ENCODE results near the gene EXOC2. TPM values are rescaled to one million over a fixed set of nuclear protein-coding genes. Genes with fewer than 3 reads are reported as not detected.

The EXOC2 gene
- total and polyA plus RNA-seq, 12 donors, result 4.9 to 23.7 (median 17.1) TPM

DNA sequence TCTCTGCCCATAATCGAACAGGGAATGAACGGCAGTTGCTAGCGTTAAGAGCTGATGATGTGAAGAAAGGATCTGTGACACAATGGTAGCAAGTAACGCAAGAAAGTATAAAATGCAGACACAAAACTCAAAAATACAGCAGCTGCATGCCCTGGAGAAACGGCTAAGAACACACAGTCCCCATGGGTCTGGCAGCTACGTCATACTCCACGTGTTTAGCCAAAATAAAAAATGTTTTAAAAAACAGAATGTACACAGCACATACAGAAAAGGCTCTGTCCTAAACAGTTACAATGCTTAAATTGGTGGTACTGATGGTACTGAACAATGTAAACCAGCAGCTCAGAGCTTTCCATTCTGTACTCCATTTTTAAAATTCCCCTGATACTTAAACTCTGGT lies 70.5 kb downstream of the EXOC2 start:
- no peak overlapping the region for H3K27ac ChIP-seq

GRCh38 chr6:621931-622330 lies 71.0 kb downstream of the EXOC2 start:
- intact Hi-C loops (cut with DNase I), result no loop called here
- Histone ChIP-seq H3K27ac (no peak overlapping the region), H3K27me3 (no peaks in the 10 kb centered on the region), H3K36me3 (replicated peaks in 1 of 2) (no peaks in the 10 kb centered on the region), H3K4me3 (no peak overlapping the region), H3K4me1 (replicated peaks in 1 of 2) (no peaks in the 10 kb centered on the region), H3K9me3 (replicated peaks in 1 of 3) (no peaks in the 10 kb centered on the region)
- TF ChIP-seq POLR2A (IDR thresholded peaks at IDR 0.05) (no peak), CTCF (IDR thresholded peaks at IDR 0.05) (no peak)
- no peak for DNase-seq
- 92 to 97% (median 94%) methylated on average over 9 of the region's 9 CpGs for WGBS, 4 donors

More for the DNA sequence above, 70.5 kb downstream of the EXOC2 start:
- Histone ChIP-seq H3K4me3 (no peak overlapping the region), H3K4me1 (replicated peaks in 1 of 2) (no peaks in the 10 kb centered on the region), H3K36me3 (replicated peaks in 1 of 2) (no peaks in the 10 kb centered on the region), H3K27me3 (no peaks in the 10 kb centered on the region), H3K9me3 (replicated peaks in 1 of 3) (no peaks in the 10 kb centered on the region)
- no peak for DNase-seq
- TF ChIP-seq POLR2A (IDR thresholded peaks at IDR 0.05) (no peak), CTCF (IDR thresholded peaks at IDR 0.05) (no peak)
- WGBS, 4 donors, result 91 to 95% (median 93%) methylated on average over 7 of the region's 7 CpGs
- intact Hi-C loops (cut with DNase I), result no loop called here

- DNase-seq, result no peak
- no peak overlapping the region for H3K4me3 ChIP-seq
- H3K4me1 ChIP-seq (replicated peaks in 1 of 2), result no peaks in the 10 kb centered on the region
- no peak overlapping the region for H3K27ac ChIP-seq
- WGBS, 4 donors, result 91 to 100% (median 99%) methylated on average over 4 of the region's 4 CpGs
- no peaks in the 10 kb centered on the region for H3K27me3 ChIP-seq
- intact Hi-C loops (cut with DNase I), result no loop called here
- no peaks in the 10 kb centered on the region for H3K9me3 ChIP-seq (replicated peaks in 1 of 3)
- no peak for TF ChIP-seq POLR2A (IDR thresholded peaks at IDR 0.05)
- no peak for TF ChIP-seq CTCF (IDR thresholded peaks at IDR 0.05)
- no peaks in the 10 kb centered on the region for H3K36me3 ChIP-seq (replicated peaks in 1 of 2)
Measured at GRCh38 chr6:620950-621349, 72.0 kb downstream of the EXOC2 start.

- H3K4me3 ChIP-seq, result no peak overlapping the region
- intact Hi-C loops (cut with DNase I), result no loop called here
- no peaks in the 10 kb centered on the region for H3K9me3 ChIP-seq (replicated peaks in 1 of 3)
- no peaks in the 10 kb centered on the region for H3K27me3 ChIP-seq
- DNase-seq, result no peak
- H3K27ac ChIP-seq, result no peak overlapping the region
- WGBS, 4 donors, result 94 to 98% (median 97%) methylated on average over 11 of the region's 11 CpGs
- TF ChIP-seq POLR2A (IDR thresholded peaks at IDR 0.05) (no peak), CTCF (IDR thresholded peaks at IDR 0.05) (no peak)
- no peaks in the 10 kb centered on the region for H3K36me3 ChIP-seq (replicated peaks in 1 of 2)
- no peaks in the 10 kb centered on the region for H3K4me1 ChIP-seq (replicated peaks in 1 of 2)
Measured at GRCh38 chr6:620166-620565, 72.8 kb downstream of the EXOC2 start.

Data from adrenal gland (tissue), 12 donors.